ENCODE results near the gene MED23. TPM values are rescaled to one million over a fixed set of nuclear protein-coding genes. Genes with fewer than 3 reads are reported as not detected.
A peak's percentile ranks its signal among the peaks of the same experiment; 100 is the strongest.

Gene MED23, protein sequence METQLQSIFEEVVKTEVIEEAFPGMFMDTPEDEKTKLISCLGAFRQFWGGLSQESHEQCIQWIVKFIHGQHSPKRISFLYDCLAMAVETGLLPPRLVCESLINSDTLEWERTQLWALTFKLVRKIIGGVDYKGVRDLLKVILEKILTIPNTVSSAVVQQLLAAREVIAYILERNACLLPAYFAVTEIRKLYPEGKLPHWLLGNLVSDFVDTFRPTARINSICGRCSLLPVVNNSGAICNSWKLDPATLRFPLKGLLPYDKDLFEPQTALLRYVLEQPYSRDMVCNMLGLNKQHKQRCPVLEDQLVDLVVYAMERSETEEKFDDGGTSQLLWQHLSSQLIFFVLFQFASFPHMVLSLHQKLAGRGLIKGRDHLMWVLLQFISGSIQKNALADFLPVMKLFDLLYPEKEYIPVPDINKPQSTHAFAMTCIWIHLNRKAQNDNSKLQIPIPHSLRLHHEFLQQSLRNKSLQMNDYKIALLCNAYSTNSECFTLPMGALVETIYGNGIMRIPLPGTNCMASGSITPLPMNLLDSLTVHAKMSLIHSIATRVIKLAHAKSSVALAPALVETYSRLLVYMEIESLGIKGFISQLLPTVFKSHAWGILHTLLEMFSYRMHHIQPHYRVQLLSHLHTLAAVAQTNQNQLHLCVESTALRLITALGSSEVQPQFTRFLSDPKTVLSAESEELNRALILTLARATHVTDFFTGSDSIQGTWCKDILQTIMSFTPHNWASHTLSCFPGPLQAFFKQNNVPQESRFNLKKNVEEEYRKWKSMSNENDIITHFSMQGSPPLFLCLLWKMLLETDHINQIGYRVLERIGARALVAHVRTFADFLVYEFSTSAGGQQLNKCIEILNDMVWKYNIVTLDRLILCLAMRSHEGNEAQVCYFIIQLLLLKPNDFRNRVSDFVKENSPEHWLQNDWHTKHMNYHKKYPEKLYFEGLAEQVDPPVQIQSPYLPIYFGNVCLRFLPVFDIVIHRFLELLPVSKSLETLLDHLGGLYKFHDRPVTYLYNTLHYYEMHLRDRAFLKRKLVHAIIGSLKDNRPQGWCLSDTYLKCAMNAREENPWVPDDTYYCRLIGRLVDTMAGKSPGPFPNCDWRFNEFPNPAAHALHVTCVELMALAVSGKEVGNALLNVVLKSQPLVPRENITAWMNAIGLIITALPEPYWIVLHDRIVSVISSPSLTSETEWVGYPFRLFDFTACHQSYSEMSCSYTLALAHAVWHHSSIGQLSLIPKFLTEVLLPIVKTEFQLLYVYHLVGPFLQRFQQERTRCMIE (N-terminal part only)
- 10.6 TPM for total RNA-seq
- long read RNA-seq, full-length matches to known transcripts: 1 of 3 reads
- long read RNA-seq, partial matches to known transcripts: 1 of 3 reads
- long read RNA-seq, other reads (novel, unspliced or antisense): 1 of 3 reads

DNA sequence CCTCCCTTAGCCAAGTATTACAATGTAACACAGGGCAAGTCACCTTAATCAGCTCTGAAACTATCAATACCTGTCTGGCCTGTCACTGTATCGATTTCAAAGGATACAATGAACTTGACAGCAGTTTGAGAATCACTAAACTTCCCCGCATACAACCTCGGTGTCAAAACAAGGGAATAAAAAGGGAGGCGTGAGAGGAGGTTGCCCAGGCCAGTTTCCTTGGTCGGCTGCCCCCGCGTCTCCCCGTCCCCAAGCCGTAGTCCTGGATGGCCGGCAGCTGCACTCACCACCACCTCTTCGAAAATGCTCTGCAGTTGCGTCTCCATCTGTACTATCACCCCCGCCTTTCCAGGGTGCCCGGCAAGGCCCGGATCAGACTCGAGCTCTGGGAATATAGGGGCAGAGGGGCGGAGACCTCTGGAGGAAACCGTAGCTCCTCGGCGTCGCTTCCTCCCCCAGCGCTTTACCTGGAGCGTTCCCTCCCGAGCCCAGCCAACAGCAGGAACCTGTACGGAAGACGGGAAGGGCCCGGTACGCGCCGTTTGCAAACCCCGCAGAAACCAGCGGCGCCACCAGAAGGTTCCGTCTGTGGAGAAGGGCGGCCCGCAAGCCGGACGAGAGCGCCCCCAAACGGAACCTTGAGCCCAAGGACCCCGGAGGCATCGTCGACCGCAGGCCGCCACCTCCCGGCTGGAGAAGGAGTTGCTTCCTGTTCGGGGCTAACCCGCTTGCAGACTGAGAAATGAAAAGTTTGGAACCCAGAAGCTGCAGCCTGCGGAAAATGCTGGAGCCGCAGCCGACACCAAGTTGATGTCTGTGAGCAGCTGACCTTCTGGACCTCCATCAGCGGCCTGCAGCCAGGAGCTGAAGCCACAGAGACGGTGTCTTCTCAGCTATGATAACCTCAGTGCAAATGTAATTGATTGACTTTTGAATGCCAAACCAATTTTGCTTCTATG, at the start of gene MED23:
Gene MED23 (minus strand): TSS at position 519 of the 959 bp plus-strand sequence. CDS start 193 bp downstream, at position 326.
- peak; percentile 99 for ATAC-seq (ENCODE audit: poor library complexity)
- intact Hi-C loops (cut with DNase I): no loop called here

DNA sequence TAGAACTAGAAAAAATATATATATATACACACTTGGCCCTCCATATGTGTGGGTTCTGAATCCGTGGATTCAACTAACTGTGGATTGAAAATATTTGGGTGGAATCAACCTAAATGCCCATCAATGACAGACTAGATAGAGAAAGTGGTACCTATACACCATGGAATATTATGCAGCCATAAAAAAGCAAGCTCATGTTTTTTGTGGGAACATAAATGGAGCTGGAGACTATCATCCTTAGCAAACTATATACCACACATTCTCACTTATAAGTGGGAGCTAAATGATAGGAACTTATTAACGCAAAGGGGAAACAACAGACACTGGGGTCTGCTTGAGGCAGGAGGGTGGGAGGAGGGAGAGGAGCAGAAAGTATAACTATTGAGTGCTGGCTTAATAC, 45.1 kb upstream of the MED23 start:
- intact Hi-C loops (cut with DNase I): no loop called here
- DNase-seq: no peak
- no peak for ATAC-seq (ENCODE audit: poor library complexity)

More for the DNA sequence above, at the start of gene MED23:
- peak; percentile 96 for DNase-seq

DNA sequence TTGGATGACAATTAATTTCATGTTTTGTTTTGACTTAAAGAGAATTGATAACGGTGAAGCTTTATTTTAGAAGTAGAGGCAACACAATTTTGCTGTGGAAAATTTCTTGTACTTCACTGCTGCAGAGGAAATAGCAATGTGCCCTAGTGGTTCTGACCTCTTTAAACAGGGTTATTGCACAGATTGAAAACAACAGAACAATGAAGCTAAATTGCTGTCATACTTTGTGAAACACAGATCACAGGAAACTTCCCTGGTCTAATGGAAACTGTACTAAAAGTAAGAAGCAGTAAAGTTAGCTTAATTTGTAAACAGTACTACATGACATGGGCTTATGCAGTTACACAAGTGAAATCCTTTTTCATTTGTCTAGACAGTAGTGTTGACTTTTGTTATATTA, 41.8 kb upstream of the MED23 start:
- ATAC-seq (ENCODE audit: poor library complexity): no peak
- DNase-seq: no peak
- intact Hi-C loops (cut with DNase I): no loop called here

DNA sequence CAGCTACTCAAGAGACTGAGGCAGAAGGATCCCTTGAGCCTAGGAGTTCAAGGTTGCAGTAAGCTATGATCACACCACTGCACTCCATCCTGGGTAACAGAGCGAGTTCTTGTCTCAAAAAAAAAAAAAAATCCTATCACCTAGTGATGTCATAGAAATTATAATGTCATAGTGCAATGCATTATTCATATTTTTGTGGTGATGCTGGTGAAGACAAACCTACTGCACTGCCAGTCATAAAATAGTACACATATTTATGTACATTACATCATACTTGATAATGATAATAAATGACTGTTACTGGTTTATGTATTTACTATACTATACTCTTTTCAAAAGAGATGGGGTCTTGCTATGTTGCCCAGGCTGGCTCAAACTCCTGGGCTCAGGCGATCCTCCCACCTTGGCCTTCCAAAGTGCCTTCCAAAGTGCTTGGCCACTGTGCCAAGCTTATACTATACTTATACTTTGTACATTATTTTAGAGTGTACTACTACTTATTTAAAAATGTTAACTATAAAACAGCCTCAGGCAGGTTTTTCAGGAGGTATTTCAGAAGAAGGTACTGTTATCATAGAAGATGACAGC, 35.6 kb upstream of the MED23 start:
- ATAC-seq (ENCODE audit: poor library complexity) (no peak), DNase-seq (no peak)
- intact Hi-C loops (cut with DNase I): no loop called here

DNA sequence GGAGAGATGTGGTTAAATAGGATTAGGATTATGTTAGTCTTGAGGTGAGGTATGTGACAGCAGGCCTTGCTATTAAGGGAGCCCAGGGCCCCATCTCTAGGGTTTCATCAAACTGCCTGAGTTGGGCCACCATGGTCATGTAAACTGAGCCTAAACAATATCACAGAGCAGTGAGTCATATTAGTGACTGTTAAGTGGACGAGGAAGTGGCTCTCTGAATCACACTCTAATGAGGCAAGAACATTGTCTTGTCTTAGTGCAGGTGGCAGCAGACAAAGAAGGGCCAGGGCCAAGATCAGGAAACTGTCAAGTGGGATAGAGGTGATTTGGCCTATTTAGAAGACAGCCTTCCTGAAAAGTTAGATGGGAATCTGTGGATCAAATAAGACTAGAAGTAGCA, 32.2 kb upstream of the MED23 start:
- ATAC-seq (ENCODE audit: poor library complexity): no peak

DNA sequence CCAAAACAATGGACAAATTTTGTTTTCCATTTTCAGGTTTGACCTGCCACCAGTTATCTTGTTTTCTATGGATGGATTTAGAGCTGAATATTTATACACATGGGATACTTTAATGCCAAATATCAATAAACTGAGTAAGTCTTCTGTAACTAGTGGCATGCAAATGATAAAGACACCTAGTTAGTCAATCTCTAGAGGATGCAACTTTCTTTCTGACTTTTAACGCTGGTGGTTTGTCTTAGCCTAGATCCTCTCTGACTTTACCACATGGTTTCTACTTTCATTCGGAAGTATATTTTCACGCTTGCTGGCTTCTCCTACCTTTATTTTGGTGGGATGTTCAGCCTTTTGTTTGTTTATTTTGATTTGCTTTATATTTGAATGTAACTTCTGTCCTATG, 30.2 kb upstream of the MED23 start:
- ATAC-seq (ENCODE audit: poor library complexity): no peak
- intact Hi-C loops (cut with DNase I): no loop called here
- no peak for DNase-seq

More for the DNA sequence above, 32.2 kb upstream of the MED23 start:
- DNase-seq: no peak
- intact Hi-C loops (cut with DNase I): no loop called here

DNA sequence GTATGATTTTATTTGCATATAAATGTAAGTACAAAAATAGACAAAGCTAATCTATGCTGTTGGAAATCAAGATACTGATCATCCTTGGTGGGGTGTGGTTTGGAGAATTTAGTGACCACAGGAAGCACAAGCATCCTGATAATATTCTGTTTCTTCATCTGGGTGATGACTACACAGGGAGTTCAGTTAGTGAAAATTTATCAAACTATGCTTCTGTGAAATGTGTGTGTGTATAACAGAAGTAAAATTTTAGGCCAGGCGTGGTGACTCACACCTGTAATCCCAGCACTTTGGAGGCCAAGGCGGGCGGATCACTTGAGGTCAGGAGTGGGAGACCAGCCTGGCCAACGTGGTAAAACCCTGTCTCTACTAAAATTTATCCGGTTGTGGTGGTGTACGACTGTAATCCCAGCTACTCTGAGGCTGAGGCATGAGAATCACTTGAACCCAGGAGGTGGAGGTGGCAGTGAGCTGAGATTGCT, 29.6 kb upstream of the MED23 start:
- no peak for DNase-seq
- intact Hi-C loops (cut with DNase I): no loop called here
- ATAC-seq (ENCODE audit: poor library complexity): no peak

DNA sequence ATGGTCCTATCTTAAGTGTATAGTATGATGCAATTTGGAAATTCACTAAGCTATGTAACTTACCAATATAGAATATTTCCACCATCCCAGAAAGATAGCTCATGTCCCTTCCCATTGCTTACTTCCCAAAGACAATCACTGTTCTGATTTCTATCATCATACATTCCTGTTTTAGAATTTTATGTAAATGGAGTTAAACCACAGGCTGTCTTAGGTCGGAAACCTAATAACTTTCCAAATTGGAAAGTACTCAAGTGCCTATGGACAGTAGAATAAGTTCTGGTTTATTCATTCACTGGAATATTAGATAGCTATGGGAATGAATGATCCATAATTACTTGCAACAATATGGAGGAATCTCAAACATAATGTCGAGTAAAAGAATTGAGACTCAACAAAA, 29.2 kb upstream of the MED23 start:
- DNase-seq (no peak), ATAC-seq (ENCODE audit: poor library complexity) (no peak)
- intact Hi-C loops (cut with DNase I): no loop called here

DNA sequence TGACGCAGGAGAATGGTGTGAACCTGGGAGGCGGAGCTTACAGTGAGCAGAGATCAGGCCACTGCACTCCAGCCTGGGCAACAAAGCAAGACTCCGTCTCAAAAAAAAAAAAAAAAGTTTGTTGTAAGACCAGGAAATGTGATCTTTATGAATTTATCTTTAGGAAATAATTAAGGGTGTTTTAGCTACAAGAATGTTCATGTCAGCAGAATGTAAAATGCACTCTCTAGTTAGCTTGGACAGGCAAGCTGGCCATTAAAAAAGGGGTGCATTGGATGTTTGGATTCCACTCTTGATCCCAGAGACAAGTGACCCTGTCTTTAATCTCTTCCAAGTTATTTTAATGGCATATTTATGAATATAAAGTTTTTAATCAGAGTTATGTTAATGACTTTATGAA, 28.6 kb upstream of the MED23 start:
- ATAC-seq (ENCODE audit: poor library complexity) (no peak), DNase-seq (no peak)
- intact Hi-C loops (cut with DNase I): no loop called here

DNA sequence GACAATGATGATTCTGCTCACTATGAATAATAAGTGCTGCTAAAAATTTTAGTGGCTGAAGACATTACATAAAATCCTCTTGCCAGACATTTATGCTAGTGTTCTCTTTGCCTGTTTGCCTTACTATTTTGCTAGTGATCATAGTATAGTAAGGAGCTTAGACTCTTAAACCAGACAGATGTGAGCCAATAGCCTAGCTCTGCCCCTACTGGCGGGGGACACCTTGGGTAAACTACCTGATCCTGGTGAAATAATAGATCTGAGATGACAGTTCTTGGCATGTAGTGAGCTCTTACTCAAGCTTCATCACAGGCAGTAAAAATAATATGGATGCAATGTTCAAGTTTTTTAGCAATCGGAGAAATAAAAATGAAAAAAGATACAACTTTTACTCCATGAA, 27.9 kb upstream of the MED23 start:
- no peak for ATAC-seq (ENCODE audit: poor library complexity)
- intact Hi-C loops (cut with DNase I): no loop called here
- no peak for DNase-seq

DNA sequence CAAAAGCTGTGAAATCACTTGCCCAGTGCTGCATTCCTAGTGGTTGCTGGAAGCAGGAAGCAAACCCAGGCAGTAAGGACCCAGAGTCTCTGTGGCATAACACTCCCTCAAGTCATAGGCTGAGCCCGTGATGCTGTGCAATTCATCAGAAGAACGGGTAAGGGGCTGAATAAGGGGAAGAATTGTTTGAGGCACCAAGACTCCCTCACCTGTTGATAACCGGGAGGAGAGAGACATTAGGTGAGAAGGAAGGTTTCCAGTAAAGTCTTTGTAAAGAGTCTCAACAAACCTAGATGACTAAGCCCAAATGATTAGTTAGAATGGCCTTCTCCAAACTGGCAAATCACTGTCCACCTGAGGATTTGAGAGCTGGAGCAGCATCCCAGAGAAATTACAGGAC, 27.3 kb upstream of the MED23 start:
- ATAC-seq (ENCODE audit: poor library complexity) (no peak), DNase-seq (no peak)
- intact Hi-C loops (cut with DNase I): no loop called here

DNA sequence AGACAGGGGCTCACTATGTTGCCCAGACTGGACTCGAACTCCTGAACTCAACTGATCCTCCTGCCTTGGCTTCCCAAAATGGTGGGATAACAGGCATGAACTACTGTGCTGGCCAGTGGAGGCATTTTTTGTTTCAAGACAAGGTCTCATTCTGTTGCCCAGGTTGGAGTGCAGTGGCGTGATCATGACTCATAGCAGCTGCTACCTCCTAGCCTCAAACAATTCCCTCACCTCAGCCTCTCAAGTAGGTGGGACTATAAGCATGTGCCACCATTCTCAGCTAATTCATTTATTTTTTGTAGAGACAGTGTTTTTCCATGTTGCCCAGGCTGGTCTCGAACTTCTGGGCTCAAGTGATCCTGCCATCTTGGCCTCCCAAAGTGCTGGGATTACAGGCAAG, 26.3 kb upstream of the MED23 start:
- no peak for ATAC-seq (ENCODE audit: poor library complexity)
- no peak for DNase-seq
- intact Hi-C loops (cut with DNase I): no loop called here

DNA sequence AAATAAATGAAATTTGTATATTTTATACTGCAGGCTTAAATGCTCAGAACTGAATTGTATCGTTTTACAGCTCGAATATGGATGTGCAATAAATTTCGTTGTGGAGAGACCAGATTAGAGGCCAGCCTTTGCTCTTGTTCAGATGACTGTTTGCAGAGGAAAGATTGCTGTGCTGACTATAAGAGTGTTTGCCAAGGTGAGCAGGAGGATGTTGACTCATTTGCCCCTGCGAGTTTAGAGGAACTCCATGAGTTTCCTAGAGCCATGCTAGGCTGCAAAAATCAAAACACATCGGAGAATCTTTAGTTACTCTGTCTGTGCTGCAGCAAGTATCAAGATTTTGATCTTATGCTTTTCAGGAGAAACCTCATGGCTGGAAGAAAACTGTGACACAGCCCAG, 24.4 kb upstream of the MED23 start:
- ATAC-seq (ENCODE audit: poor library complexity): no peak
- intact Hi-C loops (cut with DNase I): no loop called here
- no peak for DNase-seq

DNA sequence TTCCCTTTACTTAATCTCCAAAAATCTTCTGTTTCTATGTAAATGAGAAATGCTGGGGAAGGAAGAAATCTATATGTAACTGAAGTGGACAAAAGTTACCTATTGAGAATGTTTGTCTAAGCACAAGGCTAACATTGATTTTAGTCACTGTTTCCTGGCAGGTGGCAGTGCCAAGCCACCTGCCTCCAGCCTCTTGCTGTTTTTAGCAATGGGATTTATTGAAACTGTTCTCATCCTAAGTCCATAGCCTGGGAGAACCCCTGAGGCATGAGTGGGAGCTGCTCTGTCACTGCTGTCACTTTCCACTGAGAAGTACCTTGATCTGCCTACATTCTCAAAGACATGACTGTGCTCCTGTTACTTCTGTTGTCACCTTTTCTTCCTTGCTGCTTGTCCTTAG, 23.7 kb upstream of the MED23 start:
- intact Hi-C loops (cut with DNase I): no loop called here
- DNase-seq (no peak), ATAC-seq (ENCODE audit: poor library complexity) (no peak)

DNA sequence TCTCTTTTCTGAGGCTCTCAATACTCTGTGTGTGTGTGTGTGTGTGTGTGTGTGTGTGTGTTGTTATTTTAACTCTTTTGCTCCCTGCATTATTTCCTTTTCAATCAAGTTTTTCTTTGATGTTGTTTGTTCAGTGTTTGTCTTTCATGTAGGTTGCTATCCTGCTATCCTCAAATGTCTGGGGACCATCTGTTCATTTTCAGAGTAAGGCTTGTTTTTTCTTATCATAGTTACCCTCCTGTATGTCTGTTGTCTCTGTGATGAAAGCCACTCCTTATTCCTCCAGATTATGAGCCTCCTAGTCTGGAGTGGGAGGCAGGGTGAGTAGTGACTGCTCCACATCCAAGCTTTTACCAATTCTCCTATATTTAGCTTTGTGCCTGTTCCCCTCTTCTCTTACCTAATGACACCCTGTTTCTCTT, 18.2 kb upstream of the MED23 start:
- ATAC-seq (ENCODE audit: poor library complexity): no peak
- no peak for DNase-seq
- intact Hi-C loops (cut with DNase I): no loop called here

DNA sequence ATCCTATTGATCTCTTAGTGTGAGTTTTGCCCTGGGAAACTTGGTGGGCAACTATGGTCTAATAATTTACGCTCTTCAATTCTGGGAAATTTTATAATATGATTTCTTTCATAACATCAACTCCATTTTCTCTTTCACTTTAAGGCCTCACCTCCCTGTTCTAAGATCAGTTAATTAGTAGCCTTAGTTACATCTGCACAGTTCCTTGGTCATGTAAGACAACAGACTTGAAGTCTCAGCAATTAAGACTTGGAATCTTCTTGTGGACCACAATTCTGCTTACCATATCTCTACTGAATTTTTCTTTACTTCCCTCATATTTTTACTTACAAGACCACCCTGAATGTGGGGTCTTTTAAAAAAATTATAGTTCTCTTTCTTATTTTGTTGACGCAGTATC, 17.8 kb upstream of the MED23 start:
- no peak for DNase-seq

DNA sequence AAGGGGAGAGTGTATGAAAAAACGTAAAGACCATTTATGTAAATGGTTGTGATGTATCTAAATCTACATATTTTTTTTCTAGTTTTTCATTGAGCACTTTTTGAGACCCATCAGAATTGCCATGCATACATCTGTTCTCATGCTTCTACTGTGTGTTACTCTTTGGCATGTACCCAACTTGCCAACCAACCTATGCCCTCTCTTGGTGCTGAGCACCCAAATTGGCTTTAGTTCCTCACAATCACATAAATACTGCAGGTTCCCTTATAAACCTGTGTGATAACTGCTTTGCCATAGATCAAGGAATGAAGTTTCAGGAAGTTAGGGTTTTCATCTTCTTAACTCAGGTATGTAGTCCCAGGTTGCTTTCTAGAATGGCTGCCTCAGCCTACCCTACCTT, 16.9 kb upstream of the MED23 start:
- intact Hi-C loops (cut with DNase I): no loop called here
- ATAC-seq (ENCODE audit: poor library complexity): no peak
- no peak for DNase-seq

More for the DNA sequence above, 17.8 kb upstream of the MED23 start:
- intact Hi-C loops (cut with DNase I): no loop called here
- no peak for ATAC-seq (ENCODE audit: poor library complexity)

Measured in Right ventricle myocardium superior (tissue), 1 donor.